Measurements from ENCODE around the gene CMC2. TPM values are rescaled to one million over a fixed set of nuclear protein-coding genes. Genes with fewer than 3 reads are reported as not detected.

CMC2 gene
- total and polyA plus RNA-seq, 2 of the 13 experiments (the other 11 are each of a cell fraction or from before 2014, with no cell fraction given), result 116 to 129 TPM

- TF ChIP-seq ZNF557 (CRISPR knock-in tag; IDR thresholded peaks at IDR 0.05) (no peak), DR1 (CRISPR knock-in tag; IDR thresholded peaks at IDR 0.05) (peak; percentile 55; the same call in 1 of the 2 replicates), ZBTB38 (CRISPR knock-in tag; IDR thresholded peaks at IDR 0.05) (peak; percentile 48; the same call in 1 of the 2 replicates), ZKSCAN1 (IDR thresholded peaks at IDR 0.05; ENCODE audit: low read length) (no peak), PHF21A (CRISPR knock-in tag; IDR thresholded peaks at IDR 0.05) (peak; percentile 77; the same call in 1 of the 2 replicates), TP53 (CRISPR knock-in tag; conservative IDR thresholded peaks at IDR 0.05) (no peak), SMC3 (IDR thresholded peaks at IDR 0.05; ENCODE audit: low read length) (no peak), ZNF614 (CRISPR knock-in tag; IDR thresholded peaks at IDR 0.05; ENCODE audit: borderline replicate concordance) (no peak), HNRNPLL (IDR thresholded peaks at IDR 0.05; ENCODE audit: low read depth, low read length, poor library complexity, severe bottlenecking) (peak; percentile 16), HNRNPK (IDR thresholded peaks at IDR 0.05; ENCODE audit: low read depth, low read length, poor library complexity, severe bottlenecking) (no peak), REXO4 (CRISPR knock-in tag; IDR thresholded peaks at IDR 0.05; ENCODE audit: borderline replicate concordance) (0 out of 2 replicates have a peak, but pooled peaks have one; percentile 17), TBX3 (IDR thresholded peaks at IDR 0.05; ENCODE audit: borderline replicate concordance) (no peak), ETV6 (CRISPR knock-in tag; conservative IDR thresholded peaks at IDR 0.05) (no peak; the same call in 1 of the 2 replicates), ZGPAT (CRISPR knock-in tag; IDR thresholded peaks at IDR 0.05) (no peak), SPEN (CRISPR knock-in tag; IDR thresholded peaks at IDR 0.05; ENCODE audit: low read depth) (no peak), SATB2 (CRISPR knock-in tag; IDR thresholded peaks at IDR 0.05) (no peak; the same call in 1 of the 2 replicates), FIP1L1 (IDR thresholded peaks at IDR 0.05; ENCODE audit: borderline replicate concordance, insufficient read depth, low read depth, low read length) (no peak), TFDP1 (CRISPR knock-in tag; IDR thresholded peaks at IDR 0.05; ENCODE audit: borderline replicate concordance) (no peak), FOXK2 (IDR thresholded peaks at IDR 0.05) (no peak), SALL1 (CRISPR knock-in tag; IDR thresholded peaks at IDR 0.05) (peak; percentile 73; the same call in 1 of the 2 replicates), CEBPB (IDR thresholded peaks at IDR 0.05; ENCODE audit: borderline replicate concordance, low read depth, low read length) (no peak), KAT2B (IDR thresholded peaks at IDR 0.05; ENCODE audit: borderline replicate concordance, low read depth, low read length) (no peak), NRL (CRISPR knock-in tag; IDR thresholded peaks at IDR 0.05; ENCODE audit: borderline replicate concordance) (no peak; the same call in 1 of the 2 replicates), ZNF350 (CRISPR knock-in tag; IDR thresholded peaks at IDR 0.05; ENCODE audit: borderline replicate concordance, low read depth) (no peak), ESRRA (CRISPR knock-in tag; IDR thresholded peaks at IDR 0.05; ENCODE audit: low read depth) (peak; percentile 58; the same call in 1 of the 2 replicates)
- TF ChIP-seq, protein P1, sequence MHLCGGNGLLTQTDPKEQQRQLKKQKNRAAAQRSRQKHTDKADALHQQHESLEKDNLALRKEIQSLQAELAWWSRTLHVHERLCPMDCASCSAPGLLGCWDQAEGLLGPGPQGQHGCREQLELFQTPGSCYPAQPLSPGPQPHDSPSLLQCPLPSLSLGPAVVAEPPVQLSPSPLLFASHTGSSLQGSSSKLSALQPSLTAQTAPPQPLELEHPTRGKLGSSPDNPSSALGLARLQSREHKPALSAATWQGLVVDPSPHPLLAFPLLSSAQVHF (CRISPR knock-in tag; IDR thresholded peaks at IDR 0.05), result peak; percentile 5; the same call in 1 of the 2 replicates
- TF ChIP-seq, protein P2, sequence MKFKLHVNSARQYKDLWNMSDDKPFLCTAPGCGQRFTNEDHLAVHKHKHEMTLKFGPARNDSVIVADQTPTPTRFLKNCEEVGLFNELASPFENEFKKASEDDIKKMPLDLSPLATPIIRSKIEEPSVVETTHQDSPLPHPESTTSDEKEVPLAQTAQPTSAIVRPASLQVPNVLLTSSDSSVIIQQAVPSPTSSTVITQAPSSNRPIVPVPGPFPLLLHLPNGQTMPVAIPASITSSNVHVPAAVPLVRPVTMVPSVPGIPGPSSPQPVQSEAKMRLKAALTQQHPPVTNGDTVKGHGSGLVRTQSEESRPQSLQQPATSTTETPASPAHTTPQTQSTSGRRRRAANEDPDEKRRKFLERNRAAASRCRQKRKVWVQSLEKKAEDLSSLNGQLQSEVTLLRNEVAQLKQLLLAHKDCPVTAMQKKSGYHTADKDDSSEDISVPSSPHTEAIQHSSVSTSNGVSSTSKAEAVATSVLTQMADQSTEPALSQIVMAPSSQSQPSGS (CRISPR knock-in tag; IDR thresholded peaks at IDR 0.05), result no peak
Observed at GRCh38 chr16:81006211-81006812, 373 bp downstream of the CMC2 start (continued).
